ENCODE results near the gene TSPY2. TPM values are rescaled to one million over a fixed set of nuclear protein-coding genes. Genes with fewer than 3 reads are reported as not detected.
"Not testable (repeated sequence)": the region's sequence is repeated elsewhere in the genome, so short reads cannot be mapped to it uniquely, and the experiment has no call there.

Gene TSPY2
- not detected in 2 replicates for total RNA-seq (2014; rRNA removed; shearing (Covaris generic))
- not detected in 2 replicates for polyA plus RNA-seq (2016; fragmentation: Nextera tagmentation; extraction: Ambion mirVana)

- H3K36me3 ChIP-seq (ENCODE audit: low read depth); H3K9ac ChIP-seq; H3K4me3 ChIP-seq; DNase-seq; H2AFZ ChIP-seq; in situ Hi-C loops (cut with MboI); H3K79me2 ChIP-seq (ENCODE audit: insufficient read depth); H3K4me1 ChIP-seq (ENCODE audit: insufficient read depth); H3K9me3 ChIP-seq (ENCODE audit: low read depth); H3K27ac ChIP-seq; H3K9me2 ChIP-seq (ENCODE audit: insufficient read depth); H3K4me2 ChIP-seq (ENCODE audit: unreplicated experiment); H3F3A ChIP-seq (ENCODE audit: insufficient read depth); H3K27me3 ChIP-seq (replicated peaks; ENCODE audit: insufficient read depth); H4K20me1 ChIP-seq (ENCODE audit: insufficient read depth): not testable (repeated sequence)
- WGBS, 2 experiments (ENCODE audit: low coverage in 1 of 2, low lambda C conversion rate in 2 of 2, missing lambda C conversion rate in 2 of 2), result no CpG with 5 or more reads among the region's 27 CpGs
These were observed at the start of gene TSPY2 for GRCh38 chrY:6245923-6246322. Gene TSPY2, plus strand, starts transcription at chrY:6246223. Its CDS starts 46 bp downstream, at chrY:6246269.

- H3F3A ChIP-seq (ENCODE audit: insufficient read depth); H4K20me1 ChIP-seq (ENCODE audit: insufficient read depth); H3K4me2 ChIP-seq (ENCODE audit: unreplicated experiment); H3K79me2 ChIP-seq (ENCODE audit: insufficient read depth); H3K27me3 ChIP-seq (replicated peaks; ENCODE audit: insufficient read depth); H3K9ac ChIP-seq; H3K9me3 ChIP-seq (ENCODE audit: low read depth); H2AFZ ChIP-seq; H3K4me1 ChIP-seq (ENCODE audit: insufficient read depth); H3K9me2 ChIP-seq (ENCODE audit: insufficient read depth); H3K27ac ChIP-seq; DNase-seq; H3K4me3 ChIP-seq; H3K36me3 ChIP-seq (ENCODE audit: low read depth); in situ Hi-C loops (cut with MboI): not testable (repeated sequence)
These were observed 36.5 kb upstream of the TSPY2 start for GRCh38 chrY:6209565-6209964.

GRCh38 chrY:6217045-6217444 lies 29.0 kb upstream of the TSPY2 start:
- H2AFZ ChIP-seq; in situ Hi-C loops (cut with MboI); H3K27me3 ChIP-seq (replicated peaks; ENCODE audit: insufficient read depth): not testable (repeated sequence)

DNA sequence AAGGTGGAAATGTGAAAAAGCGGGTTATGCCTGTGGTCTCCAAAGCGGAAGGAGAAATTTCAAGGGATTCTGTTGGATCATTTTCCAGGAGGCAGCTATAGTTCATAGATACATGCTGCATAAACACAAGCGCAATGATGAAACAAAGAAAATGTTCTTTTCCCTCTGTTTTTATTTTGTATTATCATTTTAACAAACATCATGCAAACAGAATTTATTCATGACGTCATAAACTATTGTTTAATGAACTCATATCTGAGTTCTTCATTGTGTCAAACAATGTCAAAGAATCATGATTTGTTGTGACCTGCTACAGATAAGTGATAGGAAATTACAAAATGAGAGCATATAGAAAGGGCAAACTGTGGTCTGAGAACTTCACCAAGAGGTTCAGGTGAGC lies 23.8 kb downstream of the TSPY2 start:
- H4K20me1 ChIP-seq (ENCODE audit: insufficient read depth); DNase-seq; in situ Hi-C loops (cut with MboI); H3K27ac ChIP-seq; H3K4me2 ChIP-seq (ENCODE audit: unreplicated experiment); H3K9ac ChIP-seq; H3K27me3 ChIP-seq (replicated peaks; ENCODE audit: insufficient read depth); H3F3A ChIP-seq (ENCODE audit: insufficient read depth); H3K4me3 ChIP-seq; H3K36me3 ChIP-seq (ENCODE audit: low read depth); H3K79me2 ChIP-seq (ENCODE audit: insufficient read depth); H2AFZ ChIP-seq; H3K4me1 ChIP-seq (ENCODE audit: insufficient read depth); H3K9me3 ChIP-seq (ENCODE audit: low read depth); H3K9me2 ChIP-seq (ENCODE audit: insufficient read depth): not testable (repeated sequence)
- WGBS, 2 experiments (ENCODE audit: low coverage in 1 of 2, low lambda C conversion rate in 2 of 2, missing lambda C conversion rate in 2 of 2), result 38 to 46% methylated on average over 2 to 3 of the region's 4 CpGs

More at GRCh38 chrY:6217045-6217444, 29.0 kb upstream of the TSPY2 start:
- H3K4me3 ChIP-seq; H3K79me2 ChIP-seq (ENCODE audit: insufficient read depth); H3F3A ChIP-seq (ENCODE audit: insufficient read depth); DNase-seq; H3K9me2 ChIP-seq (ENCODE audit: insufficient read depth); H3K27ac ChIP-seq; H3K9ac ChIP-seq; H3K36me3 ChIP-seq (ENCODE audit: low read depth); H3K4me2 ChIP-seq (ENCODE audit: unreplicated experiment); H4K20me1 ChIP-seq (ENCODE audit: insufficient read depth); H3K4me1 ChIP-seq (ENCODE audit: insufficient read depth); H3K9me3 ChIP-seq (ENCODE audit: low read depth): not testable (repeated sequence)
- 0% methylated on average over 1 of the region's 1 CpG; no CpG with 5 or more reads in 1 of the 2 experiments for WGBS, 2 experiments (ENCODE audit: low coverage in 1 of 2, low lambda C conversion rate in 2 of 2, missing lambda C conversion rate in 2 of 2)

All from GM23248 (cell line).